ENCODE data around the gene LINC00632.

GRCh38 chrX:140715787-140716186, 6.2 kb downstream of the LINC00632 start:
- no peak for TF ChIP-seq CTCF (IDR thresholded peaks at IDR 0.05; ENCODE audit: low read length)
- TF ChIP-seq EZH2 (IDR thresholded peaks at IDR 0.05; ENCODE audit: borderline replicate concordance, low read length), result no peak
